RWPE1 (cell line): Measurements from ENCODE around the gene SVOPL.

ENCODE experiments used
- CTCF ChIA-PET: fragments of 350-600 bp; sonication (Branson Sonifier 250); formaldehyde crosslinking; extraction: SDS; loops from one replicate; lab custom pipeline; 2021; lab: Yijun Ruan, JAX
- POLR2A ChIA-PET: fragments of 400-600 bp; formaldehyde crosslinking; extraction: SDS; loops from one replicate; lab custom pipeline; 2020; ENCODE audit warnings: antibody characterized with exemption; ENCODE audit not compliant: low non-redundant PET; lab: Yijun Ruan, JAX
- DNase-seq: peaks from one replicate; pipeline ENCODE4 v3.0.0; 2012; ENCODE audit warnings: low spot score
- H3K27ac ChIP-seq: fragments of 450-650 bp; 2 replicates; pipeline ENCODE4 v1.5.1; 2017
- TF ChIP-seq, protein P1 (sequence below): fragments of 450-650 bp; conservative IDR thresholded peaks from 2 replicates; pipeline ENCODE4 v1.5.1; 2017; ENCODE audit warnings: low read depth, mild to moderate bottlenecking

Gene SVOPL

DNA sequence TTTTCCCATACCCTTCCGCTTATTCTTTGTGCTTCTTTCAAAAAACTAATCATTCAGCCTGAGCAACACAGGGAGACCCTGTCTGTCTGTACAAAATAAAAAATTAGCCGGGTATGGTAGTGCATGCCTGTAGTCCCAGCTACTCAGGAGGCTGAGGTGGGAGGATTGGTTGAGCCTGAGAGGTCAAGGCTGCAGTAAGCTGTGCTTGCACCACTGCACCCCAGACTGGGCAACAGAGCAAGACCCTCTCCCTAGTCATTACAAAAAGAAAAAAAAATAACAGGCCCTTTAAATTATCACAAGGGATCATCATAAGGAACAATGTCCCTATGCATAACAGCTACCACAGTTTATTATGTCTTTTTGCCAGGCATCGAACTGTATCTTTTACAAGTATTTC is 121.5 kb downstream of the SVOPL start:
- no peak overlapping the region for H3K27ac ChIP-seq
- ChIA-PET CTCF (no interaction called here), POLR2A (no interaction called here)
- DNase-seq, result no peak
- TF ChIP-seq, protein P1, sequence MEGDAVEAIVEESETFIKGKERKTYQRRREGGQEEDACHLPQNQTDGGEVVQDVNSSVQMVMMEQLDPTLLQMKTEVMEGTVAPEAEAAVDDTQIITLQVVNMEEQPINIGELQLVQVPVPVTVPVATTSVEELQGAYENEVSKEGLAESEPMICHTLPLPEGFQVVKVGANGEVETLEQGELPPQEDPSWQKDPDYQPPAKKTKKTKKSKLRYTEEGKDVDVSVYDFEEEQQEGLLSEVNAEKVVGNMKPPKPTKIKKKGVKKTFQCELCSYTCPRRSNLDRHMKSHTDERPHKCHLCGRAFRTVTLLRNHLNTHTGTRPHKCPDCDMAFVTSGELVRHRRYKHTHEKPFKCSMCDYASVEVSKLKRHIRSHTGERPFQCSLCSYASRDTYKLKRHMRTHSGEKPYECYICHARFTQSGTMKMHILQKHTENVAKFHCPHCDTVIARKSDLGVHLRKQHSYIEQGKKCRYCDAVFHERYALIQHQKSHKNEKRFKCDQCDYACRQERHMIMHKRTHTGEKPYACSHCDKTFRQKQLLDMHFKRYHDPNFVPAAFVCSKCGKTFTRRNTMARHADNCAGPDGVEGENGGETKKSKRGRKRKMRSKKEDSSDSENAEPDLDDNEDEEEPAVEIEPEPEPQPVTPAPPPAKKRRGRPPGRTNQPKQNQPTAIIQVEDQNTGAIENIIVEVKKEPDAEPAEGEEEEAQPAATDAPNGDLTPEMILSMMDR, result no peak

DNA sequence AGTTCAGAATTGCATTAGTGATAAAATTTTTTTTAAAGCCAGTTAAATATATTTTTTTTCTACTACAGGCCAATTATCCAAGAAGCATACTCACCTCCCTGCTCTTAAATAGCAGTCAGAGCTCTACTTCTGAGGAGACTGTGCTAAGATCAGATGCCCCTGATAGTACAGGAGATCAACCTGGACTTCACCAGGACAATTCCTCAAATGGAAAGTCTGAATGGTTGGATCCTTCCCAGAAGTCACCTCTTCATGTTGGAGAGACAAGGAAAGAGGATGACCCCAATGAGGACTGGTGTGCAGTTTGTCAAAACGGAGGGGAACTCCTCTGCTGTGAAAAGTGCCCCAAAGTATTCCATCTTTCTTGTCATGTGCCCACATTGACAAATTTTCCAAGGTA is 122.0 kb downstream of the SVOPL start:
- no peak for DNase-seq
- POLR2A ChIA-PET, result no interaction called here
- CTCF ChIA-PET, result no interaction called here
- H3K27ac ChIP-seq, result no peak overlapping the region
- TF ChIP-seq, protein P1, result no peak

DNA sequence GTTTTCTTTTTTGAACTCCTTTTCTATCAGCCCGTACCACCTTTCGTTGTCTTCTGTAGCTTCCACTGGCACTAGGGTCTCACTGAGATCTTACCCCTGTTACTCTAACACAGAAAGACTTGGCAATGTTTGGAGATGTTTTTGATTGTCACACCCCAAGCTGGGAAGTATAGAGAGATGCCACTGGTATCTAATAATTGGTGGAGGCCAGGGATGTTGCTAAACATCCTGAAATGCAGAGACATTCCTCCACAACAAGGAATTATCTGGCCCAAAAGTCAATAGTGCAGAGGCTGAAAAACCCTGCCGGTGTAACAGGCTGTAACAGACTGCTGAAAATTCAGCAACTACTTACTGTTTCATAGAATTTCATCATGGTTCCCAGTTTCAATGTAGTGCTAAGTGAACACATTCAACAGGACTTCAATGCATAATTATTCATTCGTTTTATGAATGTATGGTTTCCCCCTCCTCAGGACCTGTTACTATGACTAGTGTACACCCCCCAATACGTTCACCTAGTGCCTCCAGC is 125.2 kb downstream of the SVOPL start:
- no peak overlapping the region for H3K27ac ChIP-seq
- CTCF ChIA-PET, result no interaction called here
- POLR2A ChIA-PET, result no interaction called here
- TF ChIP-seq, protein P1, result no peak
- no peak for DNase-seq

DNA sequence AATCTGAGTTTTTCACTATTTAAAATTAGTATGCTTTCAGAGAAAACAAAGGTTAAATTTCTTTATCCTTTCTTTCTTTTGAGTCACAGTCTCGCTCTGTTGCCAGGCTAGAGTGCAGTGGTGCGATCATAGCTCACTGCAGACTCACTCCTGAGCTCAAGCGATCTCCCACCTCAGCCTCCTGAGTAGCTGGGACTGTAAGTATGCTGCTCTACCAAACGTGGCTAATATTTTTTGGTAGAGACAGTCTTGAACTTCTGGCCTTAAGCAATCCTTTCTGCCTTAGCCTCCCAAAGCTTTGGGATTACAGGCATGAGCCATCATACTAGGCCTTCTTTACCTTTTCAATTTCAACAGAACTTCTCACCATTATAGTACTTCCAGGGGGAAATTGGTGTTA is 127.4 kb downstream of the SVOPL start:
- ChIA-PET POLR2A (no interaction called here), CTCF (no interaction called here)
- no peak overlapping the region for H3K27ac ChIP-seq
- DNase-seq, result no peak
- TF ChIP-seq, protein P1, result no peak

DNA sequence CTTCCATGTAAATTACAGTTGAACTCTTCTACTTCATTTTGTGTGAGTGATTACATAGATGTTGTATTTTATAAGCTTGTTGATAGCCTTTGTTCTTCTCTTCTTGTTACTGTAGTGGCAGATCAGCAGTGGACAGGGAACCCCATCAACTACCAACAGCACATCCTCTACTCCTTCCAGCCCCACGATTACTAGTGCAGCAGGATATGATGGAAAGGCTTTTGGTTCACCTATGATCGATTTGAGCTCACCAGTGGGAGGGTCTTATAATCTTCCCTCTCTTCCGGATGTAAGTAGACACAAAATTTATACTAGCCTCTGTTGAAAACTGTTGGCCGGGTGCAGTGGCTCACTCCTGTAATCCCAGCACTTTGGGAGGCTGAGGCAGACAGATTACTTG is 130.4 kb downstream of the SVOPL start:
- no peak overlapping the region for H3K27ac ChIP-seq
- TF ChIP-seq, protein P1, result no peak
- ChIA-PET POLR2A (no interaction called here), CTCF (interaction anchor here (0.5 kb wide), 1 partner anchor 73 kb away, joined by 3 read pairs; no protein-coding TSS in a partner anchor)
- DNase-seq, result no peak

DNA sequence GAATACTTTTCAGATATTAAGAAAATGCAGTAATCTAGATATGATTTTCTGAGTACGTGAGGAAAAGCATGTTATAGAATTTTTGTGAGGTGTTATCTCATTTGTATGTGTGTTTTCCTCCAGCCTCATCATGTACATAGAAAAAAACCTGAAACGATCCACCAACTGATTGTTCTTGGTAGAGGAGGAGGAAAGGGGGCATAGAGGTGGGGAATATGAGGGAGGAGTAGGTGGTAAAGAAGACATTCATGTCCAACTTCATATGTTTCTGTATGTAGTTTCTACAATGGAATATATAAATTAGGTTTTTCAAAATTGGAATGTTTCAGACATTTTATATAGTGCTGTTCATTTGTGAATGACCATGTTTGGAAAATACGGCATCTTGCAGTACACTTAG is 131.7 kb downstream of the SVOPL start:
- no peak overlapping the region for H3K27ac ChIP-seq
- DNase-seq, result no peak
- POLR2A ChIA-PET, result no interaction called here
- CTCF ChIA-PET, result no interaction called here
- TF ChIP-seq, protein P1, result no peak

DNA sequence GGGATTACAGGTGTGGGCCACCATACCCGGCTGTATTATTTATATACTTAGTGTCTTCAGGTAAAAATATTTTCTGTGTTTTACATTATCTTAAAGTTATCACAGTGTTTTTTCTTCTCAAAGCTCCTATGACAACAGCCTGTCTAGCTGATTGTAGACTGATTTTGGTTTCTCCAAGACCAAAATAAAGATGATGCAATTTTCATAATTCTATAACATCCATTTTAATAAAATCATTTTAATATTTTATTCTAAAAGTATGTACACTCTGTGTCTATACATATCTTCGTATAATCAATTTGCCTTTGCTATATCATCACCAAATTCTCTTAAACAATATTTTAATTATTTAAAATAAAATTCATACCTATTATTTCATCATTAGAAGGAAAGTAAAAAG is 132.5 kb downstream of the SVOPL start:
- no peak for DNase-seq
- H3K27ac ChIP-seq, result no peak overlapping the region
- TF ChIP-seq, protein P1, result no peak
- ChIA-PET CTCF (no interaction called here), POLR2A (no interaction called here)
